Prostate gland (tissue), 2 donors: ENCODE results near the gene SHC3. TPM values are rescaled to one million over a fixed set of nuclear protein-coding genes. Genes with fewer than 3 reads are reported as not detected.
A peak's percentile ranks its signal among the peaks of the same experiment; 100 is the strongest.

Experiments
- DNase-seq: peaks from one replicate; pipeline ENCODE4 v3.0.0-alpha.2; 2019; ENCODE audit warnings: low spot score
- H3K27ac ChIP-seq, 2 donors: fragments of 200-600 bp; sonication (generic); 2 replicates each; pipeline ENCODE4 v1.5.1; 2017 to 2019
- H3K27me3 ChIP-seq: fragments of 200-600 bp; sonication (generic); replicated peaks from 2 replicates; pipeline ENCODE4 v1.5.1; 2019; ENCODE audit not compliant: insufficient read depth
- H3K36me3 ChIP-seq, 2 donors: fragments of 200-600 bp; sonication (generic); 1 replicate in 1 of 2; 2 replicates in 1 of 2; pipeline versions ENCODE4 v1.5.1 to v1.8.1; 2017 to 2019
- H3K4me1 ChIP-seq: fragments of 200-600 bp; sonication (generic); replicated peaks from 2 replicates; pipeline ENCODE4 v1.5.1; 2019
- H3K4me3 ChIP-seq, 2 donors: fragments of 200-600 bp; sonication (generic); 2 replicates each; pipeline ENCODE4 v1.5.1; 2017 to 2019
- H3K9me3 ChIP-seq: fragments of 200-600 bp; sonication (generic); 2 replicates; pipeline ENCODE4 v1.5.1; 2017
- POLR2A ChIP-seq: fragments of 450-650 bp; IDR thresholded peaks from one replicate; pipeline ENCODE4 v1.6.1; 2016; ENCODE audit warnings: antibody characterized with exemption, mild to moderate bottlenecking
- POLR2AphosphoS5 ChIP-seq: sonication (generic); formaldehyde crosslinking; IDR thresholded peaks from one replicate; pipeline ENCODE4 v1.6.1; 2017; ENCODE audit warnings: antibody characterized with exemption
- WGBS: methylation state at CpG from one replicate; pipeline ENCODE4 v1.1.5; 2018; 5-methylcytosine and 5-hydroxymethylcytosine counted together
- intact Hi-C: fragments of 100-400 bp; cut with DNase I; formaldehyde crosslinking; loops from one replicate; pipeline ENCODE4 v1.14.2; 2022
- total RNA-seq, 2 donors: library from RNA; depleted of rRNA; stranded (reverse); fragments of >200 nt; gene quantifications; one replicate each; pipeline ENCODE4 v1.1.0, GENCODE V29; 2016
- TF ChIP-seq, protein P1 (sequence below), 4 experiments: fragments of 200-600 bp in 2 of 4; fragments of 450-650 bp in 2 of 4; sonication (generic) in 2 of 4; IDR thresholded peaks; 1 replicate in 3 of 4; 2 replicates in 1 of 4; pipeline ENCODE4 v1.5.1; 2016 to 2019; ENCODE audit warnings: antibody characterized with exemption in 4 of 4, mild to moderate bottlenecking in 2 of 4, moderate library complexity in 2 of 4

The SHC3 gene
- total RNA-seq, 2 donors from 2014 or later, result 0.34 to 0.59 TPM

DNA sequence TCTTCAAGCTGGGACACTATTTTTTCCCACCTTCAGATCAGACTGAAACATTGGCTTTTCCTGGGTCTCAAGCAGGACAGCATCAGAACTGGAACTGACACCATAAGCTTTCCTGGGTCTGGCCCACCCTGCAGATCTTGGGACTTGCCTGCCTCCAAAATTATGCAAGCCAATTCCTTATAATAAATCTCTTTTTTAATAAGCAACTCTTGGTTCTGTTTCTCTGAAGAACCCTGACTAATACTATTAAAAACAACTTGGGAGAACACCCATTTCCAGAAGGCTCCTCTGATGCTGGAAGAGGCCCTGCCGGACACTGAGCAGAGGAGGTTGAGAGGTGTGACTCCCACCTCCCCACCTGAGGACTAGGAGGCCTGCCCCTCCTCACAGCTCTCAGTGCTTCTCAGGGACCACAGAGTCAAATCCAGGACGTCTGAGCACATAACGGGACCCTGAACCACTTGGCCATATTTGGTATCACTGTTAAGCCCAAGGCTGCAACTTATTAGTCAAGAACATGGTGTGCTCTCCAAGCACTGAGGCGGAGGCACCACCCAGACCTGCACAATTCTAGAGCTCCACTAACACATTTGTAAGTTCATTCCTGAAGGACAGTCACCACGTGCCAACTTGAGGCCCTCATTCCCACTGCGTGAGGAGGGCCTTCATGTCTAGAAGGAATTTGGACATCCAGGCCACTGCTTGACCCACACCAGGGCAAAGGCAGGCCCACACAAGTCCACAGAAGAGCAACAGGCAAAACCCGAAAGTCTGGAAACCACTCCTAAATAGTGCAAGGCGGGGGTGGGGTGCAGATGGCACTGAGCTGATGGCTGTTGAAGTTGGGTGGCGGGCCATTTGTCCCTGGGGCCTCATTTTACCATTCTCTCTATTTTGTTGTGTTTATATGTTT lies 9.5 kb downstream of the SHC3 start:
- intact Hi-C loops, result no loop called here
- TF ChIP-seq, protein P1, sequence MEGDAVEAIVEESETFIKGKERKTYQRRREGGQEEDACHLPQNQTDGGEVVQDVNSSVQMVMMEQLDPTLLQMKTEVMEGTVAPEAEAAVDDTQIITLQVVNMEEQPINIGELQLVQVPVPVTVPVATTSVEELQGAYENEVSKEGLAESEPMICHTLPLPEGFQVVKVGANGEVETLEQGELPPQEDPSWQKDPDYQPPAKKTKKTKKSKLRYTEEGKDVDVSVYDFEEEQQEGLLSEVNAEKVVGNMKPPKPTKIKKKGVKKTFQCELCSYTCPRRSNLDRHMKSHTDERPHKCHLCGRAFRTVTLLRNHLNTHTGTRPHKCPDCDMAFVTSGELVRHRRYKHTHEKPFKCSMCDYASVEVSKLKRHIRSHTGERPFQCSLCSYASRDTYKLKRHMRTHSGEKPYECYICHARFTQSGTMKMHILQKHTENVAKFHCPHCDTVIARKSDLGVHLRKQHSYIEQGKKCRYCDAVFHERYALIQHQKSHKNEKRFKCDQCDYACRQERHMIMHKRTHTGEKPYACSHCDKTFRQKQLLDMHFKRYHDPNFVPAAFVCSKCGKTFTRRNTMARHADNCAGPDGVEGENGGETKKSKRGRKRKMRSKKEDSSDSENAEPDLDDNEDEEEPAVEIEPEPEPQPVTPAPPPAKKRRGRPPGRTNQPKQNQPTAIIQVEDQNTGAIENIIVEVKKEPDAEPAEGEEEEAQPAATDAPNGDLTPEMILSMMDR (IDR thresholded peaks at IDR 0.05), result no peak
- TF ChIP-seq POLR2AphosphoS5 (no peak), POLR2A (no peak)
- Histone ChIP-seq H3K9me3 (no peaks in the 10 kb centered on the region), H3K4me1 (no peaks in the 10 kb centered on the region), H3K4me3 (no peak overlapping the region), H3K27me3 (no peaks in the 10 kb centered on the region), H3K36me3 (no peaks in the 10 kb centered on the region), H3K27ac (peak overlapping the region; percentile 1 to 16)
- no peak for DNase-seq
- WGBS, result 74% methylated on average over 9 of the region's 9 CpGs

DNA sequence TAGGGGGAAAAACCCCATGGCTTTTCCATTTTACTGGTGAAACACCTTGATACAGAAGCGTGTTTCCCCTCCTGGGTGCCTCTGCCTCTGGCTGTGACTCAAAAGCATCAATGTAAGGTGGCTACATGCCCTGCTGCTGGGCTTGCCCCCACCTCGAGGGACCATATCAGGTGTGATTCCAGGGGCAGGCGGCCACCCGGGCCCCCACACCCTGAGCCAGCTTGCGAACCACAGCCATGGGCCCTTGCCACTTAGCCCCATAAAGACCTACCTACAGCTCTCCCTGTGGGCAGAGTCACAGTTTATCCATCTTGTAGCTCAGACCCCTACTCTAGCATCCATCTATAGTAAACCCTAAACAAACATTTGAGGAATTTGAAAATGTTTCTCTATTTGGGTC lies 10.8 kb downstream of the SHC3 start:
- 86% methylated on average over 5 of the region's 5 CpGs for WGBS
- no peaks in the 10 kb centered on the region for H3K9me3 ChIP-seq
- intact Hi-C loops, result no loop called here
- TF ChIP-seq, protein P1 (IDR thresholded peaks at IDR 0.05), result no peak
- TF ChIP-seq POLR2AphosphoS5 (no peak), POLR2A (no peak)
- no peak for DNase-seq
- H3K27ac ChIP-seq, result no peak overlapping the region
- no peaks in the 10 kb centered on the region for H3K36me3 ChIP-seq
- H3K4me1 ChIP-seq, result no peaks in the 10 kb centered on the region
- no peak overlapping the region for H3K4me3 ChIP-seq
- no peaks in the 10 kb centered on the region for H3K27me3 ChIP-seq

DNA sequence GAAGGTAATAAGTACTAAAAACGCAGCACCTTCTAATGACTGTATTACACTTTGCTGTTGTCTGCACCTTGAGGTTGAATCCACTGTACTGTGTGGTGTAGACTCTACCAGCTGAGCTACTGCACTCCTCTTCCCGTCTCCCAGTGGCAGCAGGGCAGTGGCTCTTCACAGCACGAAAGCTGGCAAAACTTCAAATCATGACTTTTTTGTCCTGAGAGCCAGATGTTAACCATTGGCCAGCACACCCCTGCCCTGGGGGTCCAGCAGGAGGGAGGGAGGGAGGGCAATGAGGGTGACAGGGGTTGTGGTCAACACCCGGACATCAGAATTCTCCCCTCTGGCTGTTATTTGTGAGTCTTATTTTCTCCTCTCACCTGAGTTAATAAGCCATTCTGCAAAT lies 11.8 kb downstream of the SHC3 start:
- Histone ChIP-seq H3K27me3 (no peaks in the 10 kb centered on the region), H3K4me1 (no peaks in the 10 kb centered on the region), H3K9me3 (no peaks in the 10 kb centered on the region), H3K4me3 (no peak overlapping the region), H3K27ac (no peak overlapping the region), H3K36me3 (no peaks in the 10 kb centered on the region)
- DNase-seq, result no peak
- TF ChIP-seq POLR2A (no peak), POLR2AphosphoS5 (no peak)
- TF ChIP-seq, protein P1 (IDR thresholded peaks at IDR 0.05), result no peak
- WGBS, result 68% methylated on average over 4 of the region's 4 CpGs
- intact Hi-C loops, result no loop called here

DNA sequence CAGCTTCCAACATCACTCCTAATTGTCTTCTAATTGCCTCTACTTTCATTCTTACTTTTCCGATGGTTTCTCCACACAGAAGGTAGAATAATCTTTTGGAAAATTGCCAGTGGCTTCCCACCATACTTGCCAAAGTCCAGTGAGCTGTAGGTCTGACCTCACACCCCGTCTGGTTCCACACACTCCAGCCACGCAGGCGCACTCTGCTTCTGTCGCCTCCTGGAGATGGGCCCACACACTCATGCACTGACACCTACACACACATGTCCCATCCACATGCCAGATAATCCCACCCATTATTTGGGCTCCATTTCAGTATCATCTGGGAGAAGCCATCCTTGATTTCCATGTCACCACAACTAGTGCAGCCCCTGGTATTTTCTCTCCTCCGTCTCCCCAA lies 12.7 kb downstream of the SHC3 start:
- H3K27me3 ChIP-seq, result no peaks in the 10 kb centered on the region
- WGBS, result 94% methylated on average over 6 of the region's 6 CpGs
- no peaks in the 10 kb centered on the region for H3K36me3 ChIP-seq
- TF ChIP-seq POLR2AphosphoS5, result no peak
- TF ChIP-seq POLR2A, result no peak
- TF ChIP-seq, protein P1 (IDR thresholded peaks at IDR 0.05), result no peak
- H3K4me1 ChIP-seq, result no peaks in the 10 kb centered on the region
- DNase-seq, result no peak
- no peak overlapping the region for H3K4me3 ChIP-seq
- H3K9me3 ChIP-seq, result no peaks in the 10 kb centered on the region
- H3K27ac ChIP-seq, result no peak overlapping the region
- intact Hi-C loops, result no loop called here

DNA sequence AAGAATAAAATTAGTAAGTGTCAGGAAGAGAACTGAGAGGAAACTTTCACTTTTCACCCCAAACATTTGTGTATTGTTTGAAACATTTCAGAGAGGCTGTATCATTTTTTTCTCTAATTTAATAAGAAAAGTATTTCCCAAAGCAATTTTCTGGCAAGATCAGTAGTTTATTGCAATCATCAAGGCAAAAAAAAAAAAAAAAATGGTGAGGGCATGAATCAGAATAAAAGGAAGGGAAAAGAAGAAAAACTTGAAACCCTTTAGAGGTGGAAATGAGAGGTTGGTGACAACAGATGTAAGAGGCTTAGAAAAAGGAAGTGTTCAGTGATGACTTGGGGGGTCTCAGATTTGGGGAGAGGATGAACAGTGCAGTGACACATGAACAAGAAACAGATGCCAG lies 13.3 kb downstream of the SHC3 start:
- no peak overlapping the region for H3K4me3 ChIP-seq
- no peaks in the 10 kb centered on the region for H3K9me3 ChIP-seq
- H3K27me3 ChIP-seq, result no peaks in the 10 kb centered on the region
- no peak for DNase-seq
- intact Hi-C loops, result no loop called here
- H3K27ac ChIP-seq, result no peak overlapping the region
- TF ChIP-seq, protein P1 (IDR thresholded peaks at IDR 0.05), result no peak
- no peak for TF ChIP-seq POLR2A
- no peak for TF ChIP-seq POLR2AphosphoS5
- H3K4me1 ChIP-seq, result no peaks in the 10 kb centered on the region
- no peaks in the 10 kb centered on the region for H3K36me3 ChIP-seq
